CD14-positive monocyte (primary cell): ENCODE measurements around the gene NTRK2. TPM values are rescaled to one million over a fixed set of nuclear protein-coding genes. Genes with fewer than 3 reads are reported as not detected.

ENCODE experiments used
- DNase-seq, 3 donors: peaks; one replicate each; pipeline ENCODE4 v3.0.0-alpha.2; 2011 to 2022
- H2AFZ ChIP-seq: 2 replicates; pipeline ENCODE4 v1.6.0; 2012; ENCODE audit warnings: mild to moderate bottlenecking, low read depth, low read length, inconsistent platforms; ENCODE audit not compliant: insufficient read depth, poor library complexity, severe bottlenecking
- H3K27ac ChIP-seq, 2 donors: 1 replicate in 1 of 2; 2 replicates in 1 of 2; pipeline ENCODE4 v1.5.1; 2012 to 2013; ENCODE audit warnings: low read length in 2 of 2, control low read depth in 1 of 2, inconsistent platforms in 1 of 2, low read depth in 1 of 2, mild to moderate bottlenecking in 1 of 2
- H3K27me3 ChIP-seq, 2 donors: one replicate each; pipeline versions ENCODE4 v1.6.0 to v1.6.1; 2011 to 2013; ENCODE audit warnings: low read length in 2 of 2; ENCODE audit not compliant: control insufficient read depth in 2 of 2, insufficient read depth in 2 of 2
- H3K36me3 ChIP-seq, 2 donors: replicated peaks in 1 of 2; 1 replicate in 1 of 2; 2 replicates in 1 of 2; pipeline versions ENCODE4 v1.5.1 to v1.6.1; 2012 to 2013; ENCODE audit warnings: low read length in 2 of 2, control low read depth in 1 of 2, inconsistent platforms in 1 of 2, mild to moderate bottlenecking in 1 of 2; ENCODE audit not compliant: insufficient read depth in 2 of 2, control insufficient read depth in 1 of 2
- H3K4me1 ChIP-seq, 2 donors: 1 replicate in 1 of 2; 2 replicates in 1 of 2; pipeline versions ENCODE4 v1.5.1 to v1.6.1; 2012 to 2013; ENCODE audit warnings: low read length in 2 of 2, control low read depth in 1 of 2, inconsistent platforms in 1 of 2, mild to moderate bottlenecking in 1 of 2, moderate library complexity in 1 of 2; ENCODE audit not compliant: insufficient read depth in 2 of 2, control insufficient read depth in 1 of 2
- H3K4me2 ChIP-seq: replicated peaks from 2 replicates; pipeline ENCODE3; 2012; ENCODE audit warnings: low read length, moderate library complexity, mild to moderate bottlenecking; ENCODE audit not compliant: poor library complexity, severe bottlenecking; ENCODE audit errors: extremely low read depth
- H3K4me3 ChIP-seq, 3 experiments: fragments of 200-600 bp in 1 of 3; sonication (generic) in 1 of 3; replicated peaks in 1 of 3; 1 replicate in 2 of 3; 2 replicates in 1 of 3; pipeline ENCODE4 v1.5.1; 2011 to 2013; ENCODE audit warnings: low read length in 3 of 3, mild to moderate bottlenecking in 3 of 3, control low read depth in 2 of 3, low read depth in 2 of 3, inconsistent platforms in 1 of 3, moderate library complexity in 1 of 3
- H3K79me2 ChIP-seq: 2 replicates; pipeline ENCODE4 v1.6.0; 2012; ENCODE audit warnings: mild to moderate bottlenecking, control low read depth, inconsistent platforms, low read length, moderate library complexity; ENCODE audit not compliant: insufficient read depth
- H3K9ac ChIP-seq: 2 replicates; pipeline ENCODE4 v1.6.0; 2017; ENCODE audit warnings: low read length, mild to moderate bottlenecking; ENCODE audit not compliant: insufficient read depth, poor library complexity, severe bottlenecking
- H3K9me3 ChIP-seq, 2 donors: replicated peaks in 1 of 2; 1 replicate in 1 of 2; 2 replicates in 1 of 2; pipeline versions ENCODE4 v1.5.1 to v1.6.1; 2012 to 2013; ENCODE audit warnings: low read length in 2 of 2, control low read depth in 1 of 2; ENCODE audit not compliant: control insufficient read depth in 1 of 2, insufficient read depth in 1 of 2
- H4K20me1 ChIP-seq: 2 replicates; pipeline ENCODE4 v1.6.0; 2012; ENCODE audit warnings: mild to moderate bottlenecking, low read length, control low read depth, moderate library complexity; ENCODE audit not compliant: insufficient read depth
- H3K27ac Mint-ChIP-seq, 7 donors: one replicate each; pipeline ENCODE4 v1.8.0; 2020; ENCODE audit warnings: mild to moderate bottlenecking in 7 of 7, mixed read lengths in 7 of 7, moderate library complexity in 6 of 7, inconsistent platforms in 2 of 7
- H3K27me3 Mint-ChIP-seq, 3 donors: one replicate each; pipeline ENCODE4 v1.8.0; 2021 to 2022; ENCODE audit warnings: low read depth in 3 of 3, mild to moderate bottlenecking in 3 of 3, mixed read lengths in 3 of 3, moderate library complexity in 3 of 3, inconsistent platforms in 1 of 3
- H3K36me3 Mint-ChIP-seq, 2 donors: one replicate each; pipeline ENCODE4 v1.8.0; 2020; ENCODE audit warnings: mixed read lengths in 2 of 2, inconsistent platforms in 1 of 2, mild to moderate bottlenecking in 1 of 2
- H3K4me1 Mint-ChIP-seq: one replicate; pipeline ENCODE4 v1.8.0; 2020; ENCODE audit warnings: mild to moderate bottlenecking, mixed read lengths
- H3K4me3 Mint-ChIP-seq, 2 donors: one replicate each; pipeline ENCODE4 v1.8.0; 2020; ENCODE audit warnings: mild to moderate bottlenecking in 2 of 2, mixed read lengths in 2 of 2, moderate library complexity in 1 of 2
- H3K9me3 Mint-ChIP-seq, 7 donors: one replicate each; pipeline ENCODE4 v1.8.0; 2020 to 2022; ENCODE audit warnings: mixed read lengths in 7 of 7, mild to moderate bottlenecking in 6 of 7, moderate library complexity in 6 of 7, inconsistent platforms in 2 of 7
- CTCF ChIP-seq: fragments of 200-600 bp; IDR thresholded peaks from one replicate; pipeline ENCODE4 v1.8.0; 2022; ENCODE audit warnings: antibody characterized with exemption, mild to moderate bottlenecking
- WGBS: methylation state at CpG from one replicate; pipeline ENCODE4 v1.1.5; 2013; ENCODE audit warnings: missing lambda C conversion rate; ENCODE audit not compliant: insufficient coverage; 5-methylcytosine and 5-hydroxymethylcytosine counted together
- intact Hi-C, 2 donors: fragments of 100-400 bp; cut with micrococcal nuclease; formaldehyde crosslinking; loops; one replicate each; pipeline versions ENCODE4 v1.15.0 to v1.15.1; 2023
- polyA plus RNA-seq, 3 donors: library from polyadenylated mRNA; depleted of rRNA in 1 of 3; unstranded in 2 of 3; stranded (reverse) in 1 of 3; fragments of 300-500 nt in 2 of 3; fragments of >200 nt in 1 of 3; fragmentation: Illumina TruSeq in 2 of 3; gene quantifications; 1 replicate in 2 of 3; 2 replicates in 1 of 3; pipeline ENCODE4 v1.2.3, GENCODE V29; 2012 to 2021

NTRK2 gene
- polyA plus RNA-seq, 3 donors, result not detected

- TF ChIP-seq CTCF, result no peak
- no peak for DNase-seq
- H3K4me1 Mint-ChIP-seq, result no peaks in the 10 kb centered on the region
Observed at GRCh38 chr9:84775056-84775643, 105.6 kb downstream of the NTRK2 start.

GRCh38 chr9:84778570-84778969 is 109.0 kb downstream of the NTRK2 start:
- no peaks in the 10 kb centered on the region for H3K4me1 ChIP-seq
- H3K4me2 ChIP-seq, result no peak overlapping the region
- intact Hi-C loops, result no loop called here
- Mint-ChIP-seq H3K36me3 (no peaks in the 10 kb centered on the region), H3K4me1 (no peaks in the 10 kb centered on the region), H3K4me3 (no peak overlapping the region), H3K27ac (no peak overlapping the region), H3K27me3 (peaks cover 0 to 6% (median 3%) of the 10 kb centered on the region in 3 donors), H3K9me3 (no peaks in the 10 kb centered on the region)
- 100% methylated on average over 1 of the region's 5 CpGs for WGBS
- H3K9ac ChIP-seq, result no peak overlapping the region
- no peaks in the 10 kb centered on the region for H3K27me3 ChIP-seq
- H3K9me3 ChIP-seq, result no peaks in the 10 kb centered on the region
- H3K36me3 ChIP-seq, result no peaks in the 10 kb centered on the region
- H2AFZ ChIP-seq, result no peak overlapping the region
- H4K20me1 ChIP-seq, result no peaks in the 10 kb centered on the region
- no peak for TF ChIP-seq CTCF
- no peak overlapping the region for H3K4me3 ChIP-seq
- no peak overlapping the region for H3K27ac ChIP-seq
- H3K79me2 ChIP-seq, result no peaks in the 10 kb centered on the region
- no peak for DNase-seq

More at GRCh38 chr9:84775056-84775643, 105.6 kb downstream of the NTRK2 start:
- Histone ChIP-seq H4K20me1 (no peaks in the 10 kb centered on the region), H3K9me3 (no peaks in the 10 kb centered on the region), H2AFZ (no peak overlapping the region), H3K4me1 (no peaks in the 10 kb centered on the region), H3K27ac (no peak overlapping the region), H3K27me3 (no peaks in the 10 kb centered on the region), H3K4me3 (no peak overlapping the region), H3K79me2 (no peaks in the 10 kb centered on the region), H3K4me2 (no peak overlapping the region), H3K9ac (no peak overlapping the region), H3K36me3 (no peaks in the 10 kb centered on the region)
- Mint-ChIP-seq H3K27ac (no peak overlapping the region), H3K27me3 (peaks cover 0 to 8% (median 1%) of the 10 kb centered on the region in 3 donors), H3K9me3 (no peaks in the 10 kb centered on the region), H3K36me3 (no peaks in the 10 kb centered on the region), H3K4me3 (no peak overlapping the region)
- WGBS, result 88% methylated on average over 2 of the region's 4 CpGs
- intact Hi-C loops, result no loop called here
